GM18873 (cell line): Measurements from ENCODE around the gene ARHGAP26.

Experiments
- ATAC-seq: cut with Tn5 transposase; IDR thresholded peaks from one replicate; pipeline ENCODE4 v1.9.1; 2021; ENCODE audit warnings: mild to moderate bottlenecking, moderate library complexity, moderate number of reproducible peaks; ENCODE audit not compliant: unreplicated experiment, low FRiP score

ARHGAP26 gene

DNA sequence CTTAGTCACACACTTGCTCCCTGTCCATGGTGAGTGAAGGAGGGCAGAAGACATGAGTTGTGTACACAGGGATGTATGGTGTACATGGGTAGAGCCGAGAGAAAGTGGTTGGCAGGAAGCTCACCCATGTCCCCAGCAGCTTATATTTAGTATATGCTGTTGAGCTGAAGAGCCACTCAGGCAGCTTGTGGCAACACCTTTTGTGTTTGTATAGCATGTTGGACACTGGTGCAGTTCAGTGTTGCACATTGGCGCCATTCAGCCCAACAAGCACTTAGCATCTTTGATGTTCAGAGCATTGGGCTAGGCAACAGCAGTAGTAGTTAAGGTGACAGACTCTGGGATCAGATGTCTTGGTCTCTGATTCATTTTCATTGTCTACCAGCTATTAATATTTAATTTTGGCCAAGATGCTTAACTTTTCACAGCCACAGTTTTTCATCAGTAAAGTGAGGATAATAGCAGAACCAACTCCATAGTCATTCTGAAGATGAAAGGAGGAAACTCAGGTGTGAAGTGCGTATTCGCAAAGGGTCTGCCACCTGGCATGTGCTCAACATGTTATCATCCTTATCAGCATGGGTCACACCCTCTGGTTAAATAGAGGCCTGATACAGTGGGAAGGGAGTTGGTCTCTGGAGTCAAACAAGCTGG lies 448.5 kb downstream of the ARHGAP26 start:
- no peak for ATAC-seq

DNA sequence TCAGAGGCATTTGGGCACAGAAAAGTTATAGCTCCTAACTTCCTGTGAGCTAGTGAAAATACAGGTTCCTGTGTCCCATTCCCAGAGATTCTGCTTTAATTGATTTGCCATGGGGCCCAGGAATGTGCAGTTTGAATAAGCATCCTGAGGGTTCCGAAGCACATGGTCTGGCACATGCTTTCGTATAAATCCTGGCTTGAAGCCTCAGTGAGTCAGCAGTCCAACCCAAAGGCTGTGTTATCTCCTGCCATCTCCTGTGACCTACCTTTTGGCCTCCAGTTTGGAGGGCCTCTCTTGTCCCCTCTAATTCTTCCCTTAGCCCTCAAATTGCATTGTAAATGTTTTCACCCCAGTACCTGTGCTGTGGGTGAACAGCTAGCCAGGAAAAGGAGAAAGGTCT lies 449.5 kb downstream of the ARHGAP26 start:
- ATAC-seq: no peak

DNA sequence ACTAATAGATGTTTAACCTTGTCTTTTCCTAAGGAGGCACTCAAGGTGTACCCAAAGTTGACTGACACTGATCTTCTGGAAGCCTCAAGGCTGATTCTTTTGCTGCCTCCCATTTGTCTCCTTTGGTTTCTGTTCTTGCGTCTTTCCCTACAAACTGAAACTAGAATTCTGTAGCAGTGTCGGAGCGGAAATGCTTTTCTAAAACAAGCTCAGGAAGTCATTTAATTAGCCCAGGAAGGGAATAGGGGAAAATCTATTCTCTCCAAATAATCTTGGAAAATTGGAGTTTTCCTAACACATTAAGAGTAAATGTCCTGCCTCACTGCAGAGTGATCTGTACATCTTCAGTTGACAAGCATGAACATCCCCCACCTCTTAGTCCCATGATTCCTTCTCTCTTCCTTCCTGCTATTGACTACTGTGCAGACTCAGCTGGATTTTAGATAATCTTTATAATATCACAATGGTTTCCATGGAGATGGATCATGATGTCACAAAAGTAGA lies 450.6 kb downstream of the ARHGAP26 start:
- ATAC-seq: no peak

DNA sequence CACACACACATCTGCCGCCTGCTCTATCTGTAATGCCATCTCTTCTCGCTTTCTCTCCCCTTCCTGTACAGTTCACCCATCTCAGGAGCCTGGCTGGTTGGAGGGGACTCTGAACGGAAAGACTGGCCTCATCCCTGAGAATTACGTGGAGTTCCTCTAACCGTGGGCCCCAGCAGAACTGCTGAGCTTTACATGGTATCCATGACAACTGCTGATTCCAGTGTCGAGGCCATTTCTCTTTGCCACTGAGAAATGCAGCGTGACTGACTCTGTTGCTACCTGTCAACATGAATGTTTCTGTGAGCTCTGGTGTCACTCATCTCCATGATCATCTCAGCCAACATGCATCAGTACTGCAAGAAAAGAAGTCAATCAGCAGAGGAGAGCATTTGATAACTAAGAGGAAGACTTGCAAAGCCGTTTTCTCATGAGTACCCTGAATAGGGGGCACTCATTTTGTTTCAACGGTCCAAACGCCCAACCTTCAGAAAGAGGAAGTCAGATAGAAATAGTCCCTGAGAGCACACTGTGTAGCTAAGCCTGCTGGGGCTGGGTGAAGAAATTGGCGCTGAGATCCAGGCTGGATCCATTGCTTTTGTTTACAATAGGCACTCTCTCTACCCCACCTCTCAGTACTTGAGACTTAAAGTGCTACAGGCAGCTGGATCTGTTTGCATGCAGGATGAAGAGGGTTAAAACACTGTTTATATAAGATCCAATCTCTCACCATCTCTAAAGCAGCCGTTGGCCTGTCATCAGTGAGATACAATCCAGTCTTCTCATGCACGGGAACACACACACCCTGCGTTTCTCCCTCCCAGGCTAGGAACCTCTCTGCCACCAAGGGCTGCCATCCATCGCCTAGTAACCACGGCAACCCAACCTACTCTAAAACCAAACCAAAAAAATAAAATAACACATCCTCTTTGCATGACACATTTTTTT lies 452.4 kb downstream of the ARHGAP26 start:
- ATAC-seq: peak; percentile 56

DNA sequence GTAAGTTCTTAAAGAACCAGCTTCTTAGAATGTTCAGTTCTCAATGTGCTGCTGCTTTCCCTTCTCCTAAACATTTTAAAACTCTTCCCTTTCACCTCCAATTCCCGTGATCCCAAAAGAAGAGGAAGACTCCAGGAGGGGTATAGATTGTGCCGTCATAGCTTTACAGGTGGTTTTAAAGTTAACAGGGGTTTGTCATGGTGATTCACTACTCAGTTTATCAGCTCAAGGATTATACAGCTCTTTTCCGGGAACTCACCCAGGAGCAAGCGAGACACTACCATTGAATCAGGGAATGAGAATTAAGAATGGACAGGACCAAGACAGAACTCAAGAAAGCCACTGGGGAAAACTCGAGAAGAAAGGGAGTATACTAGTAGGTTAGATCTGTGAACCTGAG lies 454.5 kb downstream of the ARHGAP26 start:
- no peak for ATAC-seq

DNA sequence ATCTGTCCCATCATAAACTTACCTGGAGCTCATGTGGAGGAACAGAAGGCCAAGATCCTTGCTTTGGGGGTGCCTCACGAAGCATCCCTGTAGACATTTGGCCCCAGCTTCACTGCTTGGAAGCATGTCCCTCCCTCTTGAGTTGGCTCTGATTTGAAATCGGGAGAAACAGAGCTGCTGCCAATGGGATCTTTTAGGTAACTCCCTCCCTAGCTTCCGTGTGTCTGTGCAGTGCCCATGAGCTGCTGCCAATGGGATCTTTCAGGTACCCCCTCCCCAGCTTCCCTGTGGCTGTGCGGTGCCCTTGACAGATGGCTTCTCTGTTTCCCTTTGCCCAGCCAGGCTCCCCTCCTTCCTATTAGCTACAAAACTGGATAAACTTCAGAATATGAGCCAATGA lies 455.3 kb downstream of the ARHGAP26 start:
- ATAC-seq: no peak

DNA sequence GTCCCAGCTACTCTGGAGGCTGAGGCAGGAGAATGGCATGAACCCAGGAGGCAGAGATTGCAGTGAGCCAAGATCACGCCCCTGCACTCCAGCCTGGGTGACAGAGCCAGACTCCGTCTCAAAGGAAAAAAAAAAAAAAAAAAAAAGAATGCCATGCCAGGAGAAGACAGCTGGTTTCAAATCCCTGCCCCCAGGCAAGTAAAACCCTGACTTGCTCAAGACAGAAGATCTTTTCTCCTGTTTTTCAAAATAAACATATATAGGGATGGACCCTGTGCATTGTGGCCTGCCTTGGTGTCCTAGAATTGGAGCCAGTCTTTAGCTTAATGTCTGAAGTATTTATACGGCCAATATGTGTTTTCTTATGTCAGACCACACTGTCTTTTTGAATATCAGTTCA lies 456.2 kb downstream of the ARHGAP26 start:
- no peak for ATAC-seq

DNA sequence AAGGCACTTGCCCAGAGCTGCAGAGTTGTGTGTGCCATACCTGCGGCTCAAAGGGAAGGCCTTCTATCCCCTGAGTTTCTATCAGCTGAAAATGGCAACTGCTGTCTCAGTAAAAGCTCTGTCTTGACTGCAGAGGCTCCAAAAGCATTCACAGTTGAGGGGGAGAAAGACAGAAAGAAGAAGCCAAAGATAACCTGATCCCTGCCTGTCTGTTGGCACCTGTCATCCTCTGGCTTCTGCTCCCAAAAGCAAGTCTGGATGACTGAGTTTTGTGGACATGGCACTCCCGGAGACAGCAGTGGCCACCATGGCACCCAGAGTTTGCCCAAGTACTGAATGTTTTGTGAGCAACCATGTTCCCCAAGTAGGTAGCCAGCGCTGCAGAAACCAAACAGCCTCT lies 456.7 kb downstream of the ARHGAP26 start:
- ATAC-seq: no peak

DNA sequence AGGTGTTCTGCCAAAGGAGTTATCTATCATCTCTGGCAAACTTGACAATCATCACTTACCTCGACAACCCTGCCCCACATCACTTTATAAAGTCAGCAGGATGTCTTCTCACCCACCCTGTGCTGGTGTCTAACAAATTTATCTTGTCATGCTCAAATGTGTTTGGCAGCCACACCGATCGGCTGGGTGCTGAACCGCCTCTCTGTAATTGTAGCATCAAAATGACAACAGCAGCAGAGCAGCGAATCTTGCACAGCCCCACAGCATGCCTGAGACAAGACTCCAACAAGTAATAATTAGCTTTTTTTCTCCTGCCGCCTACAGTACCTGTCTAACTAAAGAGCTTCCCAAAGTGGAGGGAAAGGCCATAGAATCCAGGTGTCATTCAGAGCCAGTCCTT lies 457.1 kb downstream of the ARHGAP26 start:
- ATAC-seq: no peak

DNA sequence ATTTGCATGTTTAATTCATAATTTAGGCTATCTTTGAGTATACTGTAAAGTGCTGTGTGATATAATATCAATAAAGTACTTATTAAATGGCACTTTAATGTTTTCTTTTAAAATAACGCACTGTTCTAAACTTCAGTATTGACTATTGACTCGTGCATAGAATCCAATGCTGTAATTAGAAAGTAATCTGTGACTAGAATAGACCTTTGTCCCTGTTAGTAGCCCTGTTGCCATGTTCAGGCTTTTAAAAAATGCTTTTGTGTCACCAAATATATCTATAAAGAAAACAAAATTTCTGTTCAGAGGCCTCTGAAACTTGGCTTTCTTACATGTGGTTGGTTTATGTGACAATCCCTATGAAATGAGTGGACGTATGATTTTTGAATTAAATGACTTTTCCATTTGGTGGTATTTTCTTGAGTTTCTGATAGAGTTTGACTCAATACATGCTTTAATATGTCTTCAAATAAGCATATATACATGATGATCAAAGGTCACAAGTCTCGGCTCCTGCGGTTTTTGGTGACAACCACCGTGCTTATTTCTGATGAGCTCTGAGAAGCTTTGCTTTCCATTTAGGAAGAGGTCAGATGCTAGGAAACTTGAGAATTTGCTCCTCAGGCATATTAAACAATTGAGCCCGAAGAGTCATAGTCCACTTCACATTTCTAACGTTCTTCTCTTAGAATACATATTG lies 458.6 kb downstream of the ARHGAP26 start:
- ATAC-seq: no peak

DNA sequence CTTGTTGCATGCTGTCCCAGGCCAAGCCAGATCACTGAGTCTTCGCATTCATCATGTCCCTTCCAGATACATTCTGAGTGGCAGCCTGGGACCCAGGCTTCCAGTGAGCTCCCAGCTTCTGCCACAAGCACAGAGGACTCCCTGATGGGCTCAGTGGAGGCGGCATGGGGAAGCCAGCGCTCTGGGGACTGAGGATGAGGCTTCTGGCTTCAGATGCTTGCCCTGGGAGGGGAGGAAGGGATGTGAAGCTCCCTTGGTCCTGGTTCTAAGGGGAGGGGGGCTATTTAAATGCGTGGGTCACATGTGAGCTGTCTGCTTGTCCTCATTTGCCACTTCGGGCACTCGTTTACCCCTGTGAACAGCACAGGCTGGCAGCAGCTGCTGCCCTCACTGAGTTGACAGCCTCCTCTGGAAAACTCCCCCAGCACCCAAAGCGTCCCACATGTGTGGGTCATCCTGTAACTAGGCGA lies 459.3 kb downstream of the ARHGAP26 start:
- ATAC-seq: peak; percentile 38

DNA sequence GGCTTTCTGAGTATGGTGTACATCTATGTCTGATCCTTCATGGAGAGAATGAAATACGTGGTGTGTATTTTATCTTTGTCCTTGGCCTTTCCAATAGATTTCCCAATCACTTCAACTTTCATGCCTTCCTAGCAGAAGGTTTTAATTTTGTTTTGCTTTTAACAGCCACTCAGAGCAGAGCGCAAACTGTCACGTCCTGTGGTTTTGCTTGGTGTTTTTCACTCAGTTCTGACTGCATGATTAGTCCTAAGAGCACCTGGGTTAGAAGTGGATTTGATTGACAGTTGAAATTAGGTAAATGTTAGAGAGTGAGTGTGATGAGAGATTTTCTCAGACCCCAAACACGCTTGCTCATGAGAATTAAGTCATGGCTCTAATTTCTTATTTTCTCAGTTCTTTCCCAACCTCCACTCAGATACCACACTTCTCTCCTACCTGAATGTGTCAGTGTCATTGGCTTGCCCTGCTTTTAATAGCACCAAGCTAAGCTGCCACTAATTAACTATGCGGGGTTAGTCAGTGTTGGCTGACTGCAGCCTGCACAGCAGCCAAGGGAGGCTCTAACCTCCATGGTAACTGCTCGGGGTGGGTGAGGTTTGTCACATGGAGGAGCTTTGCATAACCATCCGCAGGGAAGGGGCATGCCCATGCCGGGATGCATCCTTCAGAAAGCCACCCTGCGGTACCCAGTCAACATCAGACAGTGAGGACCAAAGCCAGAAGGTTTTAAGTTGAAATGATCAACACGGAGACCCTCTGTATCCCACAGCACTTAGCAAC lies 459.9 kb downstream of the ARHGAP26 start:
- ATAC-seq: peak; percentile 89

DNA sequence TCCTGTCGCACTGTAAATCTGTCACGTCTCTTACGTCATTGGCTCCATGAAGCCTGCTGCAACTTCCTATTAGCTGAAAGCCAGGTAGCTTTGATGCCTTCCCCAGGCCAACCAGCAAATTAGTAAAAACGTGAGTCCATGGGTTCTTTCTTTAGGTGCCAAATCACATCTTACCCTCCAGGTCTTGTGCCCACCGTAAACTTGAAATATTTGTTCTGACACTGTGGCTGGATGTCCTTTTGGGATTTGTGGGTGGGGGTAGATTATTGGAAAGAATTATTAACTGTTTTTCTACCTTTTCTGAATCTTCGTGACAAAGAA lies 460.5 kb downstream of the ARHGAP26 start:
- ATAC-seq: no peak

DNA sequence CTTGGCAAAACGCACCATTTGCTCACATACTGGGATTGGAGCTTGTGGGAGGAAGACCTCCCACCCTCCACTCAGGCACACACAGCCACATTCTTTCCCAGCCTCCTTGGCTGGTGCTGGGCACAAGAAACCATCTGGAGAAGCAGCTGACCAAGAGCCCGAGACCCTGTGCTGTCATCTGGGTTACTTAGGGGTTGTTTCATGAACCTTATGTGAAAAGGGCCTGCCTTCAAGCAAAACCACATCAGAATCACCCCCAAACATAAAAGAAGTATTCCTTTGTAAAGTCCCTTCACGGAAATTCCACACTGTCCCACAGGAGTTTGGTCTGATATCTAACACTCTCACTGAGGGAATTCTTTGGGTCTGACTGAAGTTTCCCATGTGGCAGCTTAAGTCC lies 461.2 kb downstream of the ARHGAP26 start:
- no peak for ATAC-seq

DNA sequence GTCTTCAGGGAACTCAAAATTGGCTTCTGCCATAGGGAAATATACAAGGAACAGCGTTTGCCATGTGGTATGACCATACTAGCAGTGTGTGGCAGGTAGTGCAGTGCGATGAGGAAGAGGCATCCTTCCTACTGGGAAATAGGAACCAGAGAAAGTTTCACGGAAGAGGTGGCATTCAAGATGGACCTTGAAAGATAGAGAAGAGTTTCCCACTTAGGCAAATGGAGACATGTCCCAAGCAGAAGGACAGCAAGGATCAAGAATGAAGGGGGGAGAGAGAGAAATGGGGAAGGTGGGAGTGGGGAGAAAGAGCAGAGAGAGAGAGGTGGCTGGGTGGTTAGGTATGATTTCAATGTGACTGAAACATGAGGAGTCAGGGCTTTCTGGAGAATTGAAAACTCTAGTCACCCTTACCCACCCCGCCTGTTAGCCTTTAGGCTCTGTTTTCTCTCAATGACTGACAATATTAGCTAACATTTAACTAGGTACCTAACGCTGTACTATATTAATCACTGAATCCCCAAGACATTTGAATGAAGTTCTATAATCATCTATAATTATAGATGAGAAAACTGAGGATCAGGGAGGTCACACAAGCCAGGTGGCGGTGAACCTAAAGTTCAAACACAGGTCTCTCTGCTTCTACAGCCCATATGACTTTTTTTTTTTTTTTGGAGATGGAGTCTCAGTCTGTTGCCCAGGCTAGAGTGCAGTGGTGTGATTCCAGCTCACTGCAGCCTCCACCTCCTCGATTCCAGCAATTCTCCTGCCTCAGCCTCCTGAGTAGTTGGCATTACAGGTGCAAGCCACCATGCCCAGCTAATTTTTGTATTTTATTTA lies 462.0 kb downstream of the ARHGAP26 start:
- ATAC-seq: peak; percentile 33

DNA sequence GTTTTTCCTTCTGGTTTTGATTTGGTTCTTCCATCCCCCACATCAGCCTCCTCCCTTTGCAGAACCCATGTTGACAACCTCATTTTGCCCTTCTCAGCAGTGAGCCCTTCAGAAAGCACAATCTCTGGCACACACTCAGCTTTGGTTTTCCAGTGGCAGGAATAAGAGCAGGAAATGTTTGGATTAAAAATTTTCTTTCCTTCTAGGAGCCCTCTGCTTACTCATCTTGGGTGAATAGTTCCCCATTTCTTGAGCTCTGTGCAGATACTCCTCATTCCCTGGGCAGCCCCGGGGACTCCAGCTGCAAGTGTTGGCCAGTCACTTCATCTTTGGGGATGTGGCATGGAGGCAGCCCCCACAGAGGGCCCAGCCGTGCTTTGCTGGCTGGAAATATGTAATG lies 462.9 kb downstream of the ARHGAP26 start:
- no peak for ATAC-seq

DNA sequence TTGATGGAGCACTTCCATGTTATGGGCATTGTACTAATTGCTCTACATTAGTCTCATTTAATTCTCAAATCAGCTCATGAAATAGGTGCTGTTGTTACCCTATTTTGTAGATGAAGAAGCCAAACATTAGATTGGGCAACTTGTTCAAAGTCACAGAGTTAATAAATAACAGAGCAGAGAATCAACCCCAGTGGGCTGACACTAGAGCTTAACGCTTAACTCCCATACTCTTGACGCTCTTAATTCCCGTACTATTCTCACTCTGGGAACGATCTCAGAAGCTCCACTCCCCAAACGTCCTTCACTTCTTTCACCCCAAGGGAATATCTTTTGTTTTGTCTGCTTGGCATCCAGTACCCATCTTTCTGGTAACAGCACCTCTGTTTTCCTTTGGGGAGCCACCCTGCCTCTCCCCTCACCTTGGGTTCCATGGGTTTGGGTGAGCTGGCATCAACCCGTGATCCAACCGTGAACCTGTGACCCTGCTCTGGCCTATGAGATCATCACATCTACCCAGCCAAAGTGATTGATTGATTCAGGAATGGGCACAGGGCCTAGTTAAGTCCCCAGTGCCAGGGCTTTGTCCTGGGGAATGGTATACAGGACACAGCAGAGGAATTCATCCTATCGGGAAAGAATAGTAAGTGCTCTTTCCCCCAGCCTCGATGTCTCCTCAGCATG lies 464.1 kb downstream of the ARHGAP26 start:
- no peak for ATAC-seq

DNA sequence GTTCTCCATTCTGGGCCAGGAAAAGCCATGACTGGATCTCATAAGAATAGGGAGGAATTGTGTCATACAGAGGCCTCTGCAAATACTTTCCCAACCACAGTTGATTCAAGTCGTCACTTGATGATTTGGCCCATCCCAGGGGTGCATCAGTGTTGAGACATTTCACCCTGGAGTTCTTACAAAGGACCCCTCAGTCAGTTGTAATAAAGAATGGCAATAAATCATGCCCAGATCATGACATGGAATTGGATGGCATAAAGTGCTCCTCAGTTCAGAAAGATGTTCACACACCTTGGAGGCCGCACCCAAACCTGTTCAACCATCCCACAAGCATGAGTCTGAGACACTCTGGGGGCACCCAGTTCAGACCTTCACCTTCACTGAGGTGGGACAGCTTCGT lies 465.2 kb downstream of the ARHGAP26 start:
- no peak for ATAC-seq

DNA sequence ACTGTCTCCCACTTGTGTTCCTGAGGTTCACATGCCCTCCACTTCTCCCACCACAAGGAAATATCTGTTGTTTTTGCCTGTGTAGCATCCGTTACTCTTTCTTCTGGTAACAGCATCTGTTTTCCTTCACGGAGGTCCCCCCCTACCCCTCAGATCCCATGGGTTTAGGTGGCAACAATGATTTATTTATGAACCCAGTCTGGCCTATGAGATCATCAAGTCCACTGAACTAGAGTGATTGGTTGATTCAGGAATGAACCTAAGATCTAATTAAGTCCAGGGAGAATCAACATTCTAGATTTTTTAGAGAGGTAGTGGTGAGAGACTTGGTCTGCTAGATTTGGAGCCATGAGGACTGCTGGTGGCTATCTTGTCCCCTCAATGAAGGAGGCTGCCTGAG lies 466.5 kb downstream of the ARHGAP26 start:
- ATAC-seq: no peak
